HCT116 (cell line): ENCODE measurements around the gene TTC9. TPM values are rescaled to one million over a fixed set of nuclear protein-coding genes. Genes with fewer than 3 reads are reported as not detected.

Source experiments
- ATAC-seq: fragments of 200-7000 bp; cut with Tn5 transposase; 2 replicates; pipeline ENCODE4 v1.9.1; 2020; ENCODE audit warnings: mild to moderate bottlenecking, moderate library complexity
- BruUV-seq: library from RNA; stranded (reverse); fragments of 400-500 nt; replicated peaks from 2 replicates; lab custom pipeline; 2021; lab: Mats Ljungman, UMichigan
- CTCF ChIA-PET: fragments of 300-600 bp; sonication (Branson Sonifier 250); formaldehyde crosslinking; loops from one replicate; lab custom pipeline; 2021; ENCODE audit warnings: antibody characterized with exemption; lab: Charles Lee
- POLR2A ChIA-PET: fragments of 300-600, 350-600 bp; sonication (Branson Sonifier 250); formaldehyde crosslinking; loops from one replicate; lab custom pipeline; 2021; ENCODE audit warnings: antibody characterized with exemption; lab: Charles Lee
- RAD21 ChIA-PET, 2 experiments: fragments of 300-600 bp; sonication (Branson Sonifier 250); formaldehyde crosslinking; loops; one replicate each; lab custom pipeline; 2023; ENCODE audit warnings: low total read pairs in 2 of 2; ENCODE audit not compliant: uncharacterized antibody in 2 of 2, unreplicated experiment in 2 of 2, low non-redundant PET in 1 of 2; lab: Charles Lee
- DNase-seq: peaks from one replicate; pipeline ENCODE4 v3.0.0-alpha.2; 2010; ENCODE audit warnings: low read depth, low spot score
- H2AFZ ChIP-seq: fragments of 200-600 bp; shearing (Covaris generic), sonication (generic); 2 replicates; pipeline ENCODE4 v1.6.1; 2017; ENCODE audit warnings: low read depth, mixed run types, mixed read lengths, antibody characterized with exemption, low read length; ENCODE audit not compliant: poor library complexity, severe bottlenecking
- H3K27ac ChIP-seq: 2 replicates; pipeline ENCODE4 v1.5.1; 2012; ENCODE audit warnings: low read depth, low read length
- H3K27me3 ChIP-seq: fragments of 200-600 bp; sonication (generic); 2 replicates; pipeline ENCODE4 v1.6.1; 2016; ENCODE audit warnings: mixed run types, low read length, mixed read lengths; ENCODE audit not compliant: insufficient read depth
- H3K36me3 ChIP-seq, 2 experiments: fragments of 200-500 bp in 1 of 2; fragments of 200-600 bp in 1 of 2; sonication (Bioruptor generic) in 1 of 2; sonication (generic) in 1 of 2; 2 replicates each; pipeline versions ENCODE4 v1.5.1 to v1.6.1; 2014 to 2016; ENCODE audit warnings: low read length in 2 of 2, inconsistent platforms in 1 of 2, mixed read lengths in 1 of 2, mixed run types in 1 of 2; ENCODE audit not compliant: insufficient read depth in 2 of 2, control insufficient read depth in 1 of 2
- H3K4me1 ChIP-seq, 2 experiments: fragments of 200-600 bp in 1 of 2; sonication (generic) in 1 of 2; 2 replicates each; pipeline versions ENCODE4 v1.5.1 to v1.6.1; 2012 to 2017; ENCODE audit warnings: low read length in 2 of 2, inconsistent platforms in 1 of 2, mild to moderate bottlenecking in 1 of 2, mixed read lengths in 1 of 2, mixed run types in 1 of 2, moderate library complexity in 1 of 2; ENCODE audit not compliant: insufficient read depth in 2 of 2, control insufficient read depth in 1 of 2
- H3K4me2 ChIP-seq: fragments of 200-600 bp; sonication (generic); 2 replicates; pipeline ENCODE4 v1.6.1; 2017; ENCODE audit warnings: mixed run types, low read length, mixed read lengths
- H3K4me3 ChIP-seq, 2 experiments: fragments of 200-600 bp in 1 of 2; sonication (generic) in 1 of 2; replicated peaks in 1 of 2; 2 replicates each; pipeline ENCODE4 v1.5.1; 2011 to 2016; ENCODE audit warnings: low read length in 2 of 2, control low read depth in 1 of 2, low read depth in 1 of 2, mild to moderate bottlenecking in 1 of 2, mixed read lengths in 1 of 2, mixed run types in 1 of 2
- H3K79me2 ChIP-seq: fragments of 200-600 bp; sonication (generic); 2 replicates; pipeline ENCODE4 v1.6.1; 2017; ENCODE audit warnings: mild to moderate bottlenecking, mixed run types, low read length, moderate library complexity, mixed read lengths; ENCODE audit not compliant: insufficient read depth
- H3K9ac ChIP-seq: fragments of 200-600 bp; sonication (generic); 2 replicates; pipeline ENCODE4 v1.6.1; 2016; ENCODE audit warnings: low read length, mixed read lengths
- H3K9me2 ChIP-seq: fragments of 200-600 bp; sonication (generic), shearing (Covaris generic); 2 replicates; pipeline ENCODE4 v1.6.1; 2017; ENCODE audit warnings: mixed run types, mild to moderate bottlenecking, moderate library complexity; ENCODE audit not compliant: insufficient read depth
- H3K9me3 ChIP-seq, 2 experiments: fragments of 200-500 bp in 1 of 2; fragments of 200-600 bp in 1 of 2; sonication (Bioruptor generic) in 1 of 2; sonication (generic) in 1 of 2; 2 replicates each; pipeline ENCODE4 v1.6.1; 2014 to 2017; ENCODE audit warnings: low read length in 2 of 2, mixed read lengths in 2 of 2, inconsistent platforms in 1 of 2, low read depth in 1 of 2, mild to moderate bottlenecking in 1 of 2, mixed run types in 1 of 2, moderate library complexity in 1 of 2; ENCODE audit not compliant: control insufficient read depth in 1 of 2, insufficient read depth in 1 of 2
- H4K20me1 ChIP-seq: fragments of 200-600 bp; sonication (generic), shearing (Covaris generic); 2 replicates; pipeline ENCODE4 v1.6.1; 2017; ENCODE audit warnings: mixed run types, mild to moderate bottlenecking, moderate library complexity; ENCODE audit not compliant: insufficient read depth
- CEBPB ChIP-seq: IDR thresholded peaks from 2 replicates; pipeline ENCODE4 v1.6.1; 2012; ENCODE audit warnings: low read depth
- ELF1 ChIP-seq: IDR thresholded peaks from 2 replicates; pipeline ENCODE4 v1.6.1; 2012; ENCODE audit warnings: low read depth, borderline replicate concordance
- EZH2phosphoT487 ChIP-seq: fragments of 200-600 bp; IDR thresholded peaks from 2 replicates; pipeline ENCODE4 v1.6.1; 2018; ENCODE audit warnings: antibody characterized with exemption, borderline replicate concordance
- POLR2A ChIP-seq: IDR thresholded peaks from 2 replicates; pipeline ENCODE4 v1.7.0; 2011; ENCODE audit warnings: borderline replicate concordance; ENCODE audit not compliant: insufficient read depth, insufficient read length; ENCODE audit errors: extremely low read depth
- POLR2AphosphoS5 ChIP-seq: IDR thresholded peaks from 2 replicates; pipeline ENCODE4 v1.6.1; 2011; ENCODE audit warnings: mild to moderate bottlenecking, low read depth, low read length, moderate library complexity
- SIN3A ChIP-seq: IDR thresholded peaks from 2 replicates; pipeline ENCODE4 v1.6.1; 2012; ENCODE audit warnings: low read depth
- intact Hi-C: fragments of 100-400 bp; cut with micrococcal nuclease; formaldehyde crosslinking; loops from 2 replicates; pipeline ENCODE4 v1.10.0; 2022
- total RNA-seq: library from RNA; stranded (reverse); gene quantifications from one replicate; pipeline ENCODE4 v1.2.1, GENCODE V29; 2021; ENCODE audit not compliant: unreplicated experiment
- TF ChIP-seq, protein P1 (sequence below): IDR thresholded peaks from 2 replicates; pipeline ENCODE4 v1.6.1; 2012

The TTC9 gene
- total RNA-seq, 1 experiment from 2014 or later = 2.4 TPM

DNA sequence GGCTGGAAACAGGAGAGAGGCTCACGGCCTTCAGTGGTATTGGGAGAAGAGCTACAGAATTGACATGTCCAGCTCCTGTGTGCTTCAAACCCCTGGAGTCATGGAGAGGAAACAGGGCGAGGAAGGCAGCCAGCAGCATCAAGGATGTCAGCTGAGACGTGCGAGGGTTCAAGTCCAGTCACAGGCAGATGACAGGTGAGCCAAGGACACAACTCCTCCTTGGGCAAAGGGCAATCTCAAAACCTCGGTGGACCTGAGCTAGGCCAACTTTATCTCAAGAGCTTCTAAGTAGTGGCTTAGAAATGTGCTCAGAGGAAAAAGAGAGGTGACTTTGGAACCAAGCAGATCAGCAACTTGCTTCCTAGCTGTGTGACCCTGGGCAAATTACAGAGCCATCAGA lies 81.6 kb downstream of the TTC9 start:
- Histone ChIP-seq H3K79me2 (no peaks in the 10 kb centered on the region), H3K9me3 (no peaks in the 10 kb centered on the region), H3K9me2 (no peaks in the 10 kb centered on the region), H3K27ac (no peak overlapping the region), H3K27me3 (no peaks in the 10 kb centered on the region), H3K4me1 (peaks cover 0 to 8% of the 10 kb centered on the region in 2 experiments; a peak in 2 of 4 replicates), H3K4me3 (no peak overlapping the region), H4K20me1 (no peaks in the 10 kb centered on the region), H3K36me3 (no peaks in the 10 kb centered on the region; a peak in 1 of 4 replicates), H3K4me2 (no peak overlapping the region), H3K9ac (no peak overlapping the region)
- ChIA-PET RAD21 (no interaction called here), POLR2A (no interaction called here), CTCF (interaction anchor here (1.3 to 1.6 kb wide), 2 partner anchors 8 to 10 kb away, joined by 3 to 5 read pairs; no protein-coding TSS in a partner anchor)
- intact Hi-C loops = no loop called here
- no peak for DNase-seq
- no TSS peak for BruUV-seq
- TF ChIP-seq SIN3A (no peak), EZH2phosphoT487 (no peak), POLR2AphosphoS5 (no peak), ELF1 (no peak), CEBPB (no peak), POLR2A (no peak)
- TF ChIP-seq, protein P1, sequence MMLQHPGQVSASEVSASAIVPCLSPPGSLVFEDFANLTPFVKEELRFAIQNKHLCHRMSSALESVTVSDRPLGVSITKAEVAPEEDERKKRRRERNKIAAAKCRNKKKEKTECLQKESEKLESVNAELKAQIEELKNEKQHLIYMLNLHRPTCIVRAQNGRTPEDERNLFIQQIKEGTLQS = no peak
- TF ChIP-seq, all 23 proteins: peak for 0
- H2AFZ ChIP-seq = no peak overlapping the region
- ATAC-seq = no peak

DNA sequence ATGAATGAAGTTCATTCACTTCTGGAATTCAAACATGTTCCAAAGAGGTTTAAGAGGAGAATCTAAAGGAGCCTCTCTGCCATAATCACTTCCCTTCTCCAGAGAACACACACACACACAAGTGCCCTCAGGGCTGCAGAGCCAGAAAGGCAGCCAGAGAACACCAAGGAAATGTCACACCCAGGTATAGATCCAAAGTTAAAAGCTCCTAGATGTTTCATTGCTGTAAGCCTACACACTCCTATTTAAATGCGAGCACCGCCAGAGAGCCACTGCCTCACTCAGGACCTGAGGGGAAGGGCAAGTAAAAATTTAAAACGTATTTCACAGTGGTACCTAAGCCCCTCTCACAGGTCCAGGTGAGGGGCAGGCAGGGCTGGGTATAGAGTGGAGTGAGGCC lies 82.4 kb downstream of the TTC9 start:
- H3K4me1 ChIP-seq = no peaks in the 10 kb centered on the region
- no peak overlapping the region for H2AFZ ChIP-seq
- ChIA-PET RAD21 (no interaction called here), CTCF (interaction anchor here (1.6 kb wide), 1 partner anchor 11 kb away, joined by 5 read pairs; no protein-coding TSS in a partner anchor), POLR2A (no interaction called here)
- H3K9me3 ChIP-seq = no peaks in the 10 kb centered on the region
- no peak overlapping the region for H3K9ac ChIP-seq
- ATAC-seq (no peak), DNase-seq (no peak)
- H3K27ac ChIP-seq = no peak overlapping the region
- BruUV-seq = no TSS peak
- H3K27me3 ChIP-seq = no peaks in the 10 kb centered on the region
- intact Hi-C loops = no loop called here
- H4K20me1 ChIP-seq = no peaks in the 10 kb centered on the region
- H3K4me3 ChIP-seq = no peak overlapping the region
- H3K4me2 ChIP-seq = no peak overlapping the region
- TF ChIP-seq EZH2phosphoT487 = no peak
- no peaks in the 10 kb centered on the region for H3K9me2 ChIP-seq
- H3K36me3 ChIP-seq = no peaks in the 10 kb centered on the region; a peak in 1 of 4 replicates
- H3K79me2 ChIP-seq = no peaks in the 10 kb centered on the region
